BLaER1 (cell line): Measurements from ENCODE around the gene JMJD6.
"Not testable (repeated sequence)": the region's sequence is repeated elsewhere in the genome, so short reads cannot be mapped to it uniquely, and the experiment has no call there.

Experiments used
- H3K27ac ChIP-seq: shearing (Covaris generic); formaldehyde crosslinking; 2 replicates; pipeline ENCODE4 v1.8.1; 2022
- H3K27me3 ChIP-seq: shearing (Covaris generic); formaldehyde crosslinking; 2 replicates; pipeline ENCODE4 v1.8.1; 2022
- H3K36me3 ChIP-seq: shearing (Covaris generic); formaldehyde crosslinking; 2 replicates; pipeline ENCODE4 v1.8.1; 2022
- H3K4me1 ChIP-seq: shearing (Covaris generic); formaldehyde crosslinking; 2 replicates; pipeline ENCODE4 v1.8.1; 2022
- H3K4me2 ChIP-seq: shearing (Covaris generic); formaldehyde crosslinking; 2 replicates; pipeline ENCODE4 v1.8.1; 2022
- H3K4me3 ChIP-seq: shearing (Covaris generic); formaldehyde crosslinking; 2 replicates; pipeline ENCODE4 v1.8.1; 2022
- H3K9ac ChIP-seq: shearing (Covaris generic); formaldehyde crosslinking; 2 replicates; pipeline ENCODE4 v1.8.1; 2022
- H3K9me3 ChIP-seq: shearing (Covaris generic); formaldehyde crosslinking; 2 replicates; pipeline ENCODE4 v1.8.1; 2022
- H4K20me1 ChIP-seq: shearing (Covaris generic); formaldehyde crosslinking; 2 replicates; pipeline ENCODE4 v1.8.1; 2022
- Cebpa-rat ChIP-seq: shearing (Covaris generic); IDR thresholded peaks from 2 replicates; pipeline ENCODE4 v1.8.1; 2022

JMJD6 gene

GRCh38 chr17:76748657-76749056 lies 22.3 kb upstream of the JMJD6 start:
- TF ChIP-seq Cebpa-rat = no peak
- H3K36me3 ChIP-seq = peaks cover 37% of the 10 kb centered on the region
- peaks cover 33% of the 10 kb centered on the region for H3K4me1 ChIP-seq
- peak overlapping the region; percentile 84 for H3K4me2 ChIP-seq
- H3K9me3 ChIP-seq = peaks cover 15% of the 10 kb centered on the region
- peak overlapping the region; percentile 84 for H3K27ac ChIP-seq
- no peak overlapping the region for H3K4me3 ChIP-seq
- no peaks in the 10 kb centered on the region for H3K27me3 ChIP-seq
- H4K20me1 ChIP-seq = no peaks in the 10 kb centered on the region
- H3K9ac ChIP-seq = no peak overlapping the region

- Histone ChIP-seq H3K36me3 (peaks cover 45% of the 10 kb centered on the region), H3K4me1 (peaks cover 26% of the 10 kb centered on the region), H3K4me2 (peak overlapping the region; percentile 84), H3K4me3 (peak overlapping the region; percentile 37; the same call in 1 of the 2 replicates), H3K9me3 (peaks cover 15% of the 10 kb centered on the region), H3K9ac (peak overlapping the region; percentile 73), H3K27ac (peak overlapping the region; percentile 84), H4K20me1 (no peaks in the 10 kb centered on the region), H3K27me3 (no peaks in the 10 kb centered on the region)
- TF ChIP-seq Cebpa-rat = no peak
These were observed 21.4 kb upstream of the JMJD6 start for GRCh38 chr17:76747716-76748363.

GRCh38 chr17:76745785-76746184 lies 19.4 kb upstream of the JMJD6 start:
- Histone ChIP-seq H3K9me3 (peaks cover 15% of the 10 kb centered on the region), H3K36me3 (peaks cover 57% of the 10 kb centered on the region), H3K4me1 (peaks cover 26% of the 10 kb centered on the region)
- H3K9ac ChIP-seq, H3K4me2 ChIP-seq, H3K27ac ChIP-seq, H3K4me3 ChIP-seq, H3K27me3 ChIP-seq, H4K20me1 ChIP-seq: not testable (repeated sequence)

- peaks cover 57% of the 10 kb centered on the region for H3K36me3 ChIP-seq
- H4K20me1 ChIP-seq = no peaks in the 10 kb centered on the region
- H3K4me3 ChIP-seq = no peak overlapping the region
- H3K27ac ChIP-seq = no peak overlapping the region
- H3K27me3 ChIP-seq = no peaks in the 10 kb centered on the region
- no peak for TF ChIP-seq Cebpa-rat
- peaks cover 15% of the 10 kb centered on the region for H3K9me3 ChIP-seq
- H3K4me2 ChIP-seq = no peak overlapping the region
- no peak overlapping the region for H3K9ac ChIP-seq
- peaks cover 34% of the 10 kb centered on the region for H3K4me1 ChIP-seq
These were observed 18.3 kb upstream of the JMJD6 start for GRCh38 chr17:76744747-76745146.

- H3K9me3 ChIP-seq = peaks cover 15% of the 10 kb centered on the region
- peaks cover 57% of the 10 kb centered on the region for H3K36me3 ChIP-seq
These were observed 16.6 kb upstream of the JMJD6 start for GRCh38 chr17:76742958-76743357.

GRCh38 chr17:76740329-76741118 lies 14.1 kb upstream of the JMJD6 start:
- H3K27ac ChIP-seq = no peak overlapping the region
- H3K9ac ChIP-seq = no peak overlapping the region
- H3K36me3 ChIP-seq = peaks cover 52% of the 10 kb centered on the region
- TF ChIP-seq Cebpa-rat = no peak
- 0 out of 2 replicates have a peak overlapping the region, but pooled peaks have one; percentile 93 for H3K4me2 ChIP-seq
- no peak overlapping the region for H3K4me3 ChIP-seq
- H3K4me1 ChIP-seq = peaks cover 23% of the 10 kb centered on the region
- peaks cover 14% of the 10 kb centered on the region for H4K20me1 ChIP-seq
- no peaks in the 10 kb centered on the region for H3K27me3 ChIP-seq
- no peaks in the 10 kb centered on the region for H3K9me3 ChIP-seq

More at GRCh38 chr17:76742958-76743357, 16.6 kb upstream of the JMJD6 start:
- peaks cover 36% of the 10 kb centered on the region for H3K4me1 ChIP-seq
- no peak overlapping the region for H3K4me2 ChIP-seq
- no peaks in the 10 kb centered on the region for H3K27me3 ChIP-seq
- H3K27ac ChIP-seq = no peak overlapping the region
- H3K9ac ChIP-seq = no peak overlapping the region
- no peaks in the 10 kb centered on the region for H4K20me1 ChIP-seq
- TF ChIP-seq Cebpa-rat = no peak
- H3K4me3 ChIP-seq = no peak overlapping the region

GRCh38 chr17:76739568-76740115 lies 13.2 kb upstream of the JMJD6 start:
- not testable (repeated sequence) for H3K27ac ChIP-seq, H3K9ac ChIP-seq, H3K9me3 ChIP-seq, H3K27me3 ChIP-seq, H3K4me3 ChIP-seq
- H3K4me2 ChIP-seq = peak overlapping the region; percentile 93
- H3K36me3 ChIP-seq = peaks cover 52% of the 10 kb centered on the region
- peaks cover 23% of the 10 kb centered on the region for H3K4me1 ChIP-seq
- peaks cover 23% of the 10 kb centered on the region for H4K20me1 ChIP-seq

- no peak for TF ChIP-seq Cebpa-rat
- Histone ChIP-seq H3K4me1 (peaks cover 32% of the 10 kb centered on the region), H3K4me3 (peak overlapping the region; percentile 89), H3K27ac (peak overlapping the region; percentile 98), H3K4me2 (peak overlapping the region; percentile 93), H3K36me3 (peaks cover 52% of the 10 kb centered on the region), H3K9me3 (no peaks in the 10 kb centered on the region), H4K20me1 (peaks cover 34% of the 10 kb centered on the region), H3K27me3 (no peaks in the 10 kb centered on the region), H3K9ac (peak overlapping the region; percentile 94)
These were observed 12.1 kb upstream of the JMJD6 start for GRCh38 chr17:76738468-76738850.

GRCh38 chr17:76737676-76738467 lies 11.5 kb upstream of the JMJD6 start, which contains the start of gene MFSD11:
MFSD11 (plus strand) TSS chr17:76738119; CDS start chr17:76738353, 234 bp downstream.
- Histone ChIP-seq H4K20me1 (peaks cover 40% of the 10 kb centered on the region), H3K9me3 (no peaks in the 10 kb centered on the region), H3K9ac (peak within 1 kb of the TSS; percentile 98), H3K27ac (peak within 1 kb of the TSS; percentile 98), H3K4me3 (peak within 1 kb of the TSS; percentile 89), H3K36me3 (peaks cover 52% of the 10 kb centered on the region), H3K4me1 (peaks cover 38% of the 10 kb centered on the region), H3K27me3 (no peaks in the 10 kb centered on the region), H3K4me2 (peak within 1 kb of the TSS; percentile 93)
- no peak for TF ChIP-seq Cebpa-rat
